CD14-positive monocyte (primary cell): ENCODE measurements around the gene HGFAC. TPM values are rescaled to one million over a fixed set of nuclear protein-coding genes. Genes with fewer than 3 reads are reported as not detected.
A peak's percentile ranks its signal among the peaks of the same experiment; 100 is the strongest.

Source experiments
- DNase-seq, 3 donors: peaks; one replicate each; pipeline ENCODE4 v3.0.0-alpha.2; 2011 to 2022
- H2AFZ ChIP-seq: 2 replicates; pipeline ENCODE4 v1.6.0; 2012; ENCODE audit warnings: mild to moderate bottlenecking, low read depth, low read length, inconsistent platforms; ENCODE audit not compliant: insufficient read depth, poor library complexity, severe bottlenecking
- H3K27ac ChIP-seq, 2 donors: 1 replicate in 1 of 2; 2 replicates in 1 of 2; pipeline ENCODE4 v1.5.1; 2012 to 2013; ENCODE audit warnings: low read length in 2 of 2, control low read depth in 1 of 2, inconsistent platforms in 1 of 2, low read depth in 1 of 2, mild to moderate bottlenecking in 1 of 2
- H3K27me3 ChIP-seq, 2 donors: one replicate each; pipeline versions ENCODE4 v1.6.0 to v1.6.1; 2011 to 2013; ENCODE audit warnings: low read length in 2 of 2; ENCODE audit not compliant: control insufficient read depth in 2 of 2, insufficient read depth in 2 of 2
- H3K36me3 ChIP-seq, 2 donors: replicated peaks in 1 of 2; 1 replicate in 1 of 2; 2 replicates in 1 of 2; pipeline versions ENCODE4 v1.5.1 to v1.6.1; 2012 to 2013; ENCODE audit warnings: low read length in 2 of 2, control low read depth in 1 of 2, inconsistent platforms in 1 of 2, mild to moderate bottlenecking in 1 of 2; ENCODE audit not compliant: insufficient read depth in 2 of 2, control insufficient read depth in 1 of 2
- H3K4me1 ChIP-seq, 2 donors: 1 replicate in 1 of 2; 2 replicates in 1 of 2; pipeline versions ENCODE4 v1.5.1 to v1.6.1; 2012 to 2013; ENCODE audit warnings: low read length in 2 of 2, control low read depth in 1 of 2, inconsistent platforms in 1 of 2, mild to moderate bottlenecking in 1 of 2, moderate library complexity in 1 of 2; ENCODE audit not compliant: insufficient read depth in 2 of 2, control insufficient read depth in 1 of 2
- H3K4me2 ChIP-seq: replicated peaks from 2 replicates; pipeline ENCODE3; 2012; ENCODE audit warnings: low read length, moderate library complexity, mild to moderate bottlenecking; ENCODE audit not compliant: poor library complexity, severe bottlenecking; ENCODE audit errors: extremely low read depth
- H3K4me3 ChIP-seq, 3 experiments: fragments of 200-600 bp in 1 of 3; sonication (generic) in 1 of 3; replicated peaks in 1 of 3; 1 replicate in 2 of 3; 2 replicates in 1 of 3; pipeline ENCODE4 v1.5.1; 2011 to 2013; ENCODE audit warnings: low read length in 3 of 3, mild to moderate bottlenecking in 3 of 3, control low read depth in 2 of 3, low read depth in 2 of 3, inconsistent platforms in 1 of 3, moderate library complexity in 1 of 3
- H3K79me2 ChIP-seq: 2 replicates; pipeline ENCODE4 v1.6.0; 2012; ENCODE audit warnings: mild to moderate bottlenecking, control low read depth, inconsistent platforms, low read length, moderate library complexity; ENCODE audit not compliant: insufficient read depth
- H3K9ac ChIP-seq: 2 replicates; pipeline ENCODE4 v1.6.0; 2017; ENCODE audit warnings: low read length, mild to moderate bottlenecking; ENCODE audit not compliant: insufficient read depth, poor library complexity, severe bottlenecking
- H3K9me3 ChIP-seq, 2 donors: replicated peaks in 1 of 2; 1 replicate in 1 of 2; 2 replicates in 1 of 2; pipeline versions ENCODE4 v1.5.1 to v1.6.1; 2012 to 2013; ENCODE audit warnings: low read length in 2 of 2, control low read depth in 1 of 2; ENCODE audit not compliant: control insufficient read depth in 1 of 2, insufficient read depth in 1 of 2
- H4K20me1 ChIP-seq: 2 replicates; pipeline ENCODE4 v1.6.0; 2012; ENCODE audit warnings: mild to moderate bottlenecking, low read length, control low read depth, moderate library complexity; ENCODE audit not compliant: insufficient read depth
- H3K27ac Mint-ChIP-seq, 7 donors: one replicate each; pipeline ENCODE4 v1.8.0; 2020; ENCODE audit warnings: mild to moderate bottlenecking in 7 of 7, mixed read lengths in 7 of 7, moderate library complexity in 6 of 7, inconsistent platforms in 2 of 7
- H3K27me3 Mint-ChIP-seq, 3 donors: one replicate each; pipeline ENCODE4 v1.8.0; 2021 to 2022; ENCODE audit warnings: low read depth in 3 of 3, mild to moderate bottlenecking in 3 of 3, mixed read lengths in 3 of 3, moderate library complexity in 3 of 3, inconsistent platforms in 1 of 3
- H3K36me3 Mint-ChIP-seq, 2 donors: one replicate each; pipeline ENCODE4 v1.8.0; 2020; ENCODE audit warnings: mixed read lengths in 2 of 2, inconsistent platforms in 1 of 2, mild to moderate bottlenecking in 1 of 2
- H3K4me1 Mint-ChIP-seq: one replicate; pipeline ENCODE4 v1.8.0; 2020; ENCODE audit warnings: mild to moderate bottlenecking, mixed read lengths
- H3K4me3 Mint-ChIP-seq, 2 donors: one replicate each; pipeline ENCODE4 v1.8.0; 2020; ENCODE audit warnings: mild to moderate bottlenecking in 2 of 2, mixed read lengths in 2 of 2, moderate library complexity in 1 of 2
- H3K9me3 Mint-ChIP-seq, 7 donors: one replicate each; pipeline ENCODE4 v1.8.0; 2020 to 2022; ENCODE audit warnings: mixed read lengths in 7 of 7, mild to moderate bottlenecking in 6 of 7, moderate library complexity in 6 of 7, inconsistent platforms in 2 of 7
- WGBS: methylation state at CpG from one replicate; pipeline ENCODE4 v1.1.5; 2013; ENCODE audit warnings: missing lambda C conversion rate; ENCODE audit not compliant: insufficient coverage; 5-methylcytosine and 5-hydroxymethylcytosine counted together
- intact Hi-C, 2 donors: fragments of 100-400 bp; cut with micrococcal nuclease; formaldehyde crosslinking; loops; one replicate each; pipeline versions ENCODE4 v1.15.0 to v1.15.1; 2023
- polyA plus RNA-seq, 3 donors: library from polyadenylated mRNA; depleted of rRNA in 1 of 3; unstranded in 2 of 3; stranded (reverse) in 1 of 3; fragments of 300-500 nt in 2 of 3; fragments of >200 nt in 1 of 3; fragmentation: Illumina TruSeq in 2 of 3; gene quantifications; 1 replicate in 2 of 3; 2 replicates in 1 of 3; pipeline ENCODE4 v1.2.3, GENCODE V29; 2012 to 2021
- TF ChIP-seq, protein P1 (sequence below): fragments of 200-600 bp; IDR thresholded peaks from one replicate; pipeline ENCODE4 v1.8.0; 2022; ENCODE audit warnings: antibody characterized with exemption, mild to moderate bottlenecking

HGFAC gene
- polyA plus RNA-seq, 3 donors, result 0.17 TPM; not detected in 2

- peaks cover 0 to 1% (median 0%) of the 10 kb centered on the region in 7 donors for H3K9me3 Mint-ChIP-seq
- no peak for DNase-seq
- Histone ChIP-seq H3K36me3 (peaks cover 15 to 18% of the 10 kb centered on the region in 2 donors), H2AFZ (no peak overlapping the region), H3K27me3 (no peaks in the 10 kb centered on the region), H3K4me2 (no peak overlapping the region), H3K27ac (no peak overlapping the region), H3K79me2 (no peaks in the 10 kb centered on the region), H3K4me1 (no peaks in the 10 kb centered on the region), H3K9me3 (no peaks in the 10 kb centered on the region), H3K4me3 (no peak overlapping the region), H4K20me1 (no peaks in the 10 kb centered on the region), H3K9ac (no peak overlapping the region)
- no peak overlapping the region for H3K27ac Mint-ChIP-seq
- WGBS, result 88% methylated on average over 12 of the region's 15 CpGs
- TF ChIP-seq, protein P1, sequence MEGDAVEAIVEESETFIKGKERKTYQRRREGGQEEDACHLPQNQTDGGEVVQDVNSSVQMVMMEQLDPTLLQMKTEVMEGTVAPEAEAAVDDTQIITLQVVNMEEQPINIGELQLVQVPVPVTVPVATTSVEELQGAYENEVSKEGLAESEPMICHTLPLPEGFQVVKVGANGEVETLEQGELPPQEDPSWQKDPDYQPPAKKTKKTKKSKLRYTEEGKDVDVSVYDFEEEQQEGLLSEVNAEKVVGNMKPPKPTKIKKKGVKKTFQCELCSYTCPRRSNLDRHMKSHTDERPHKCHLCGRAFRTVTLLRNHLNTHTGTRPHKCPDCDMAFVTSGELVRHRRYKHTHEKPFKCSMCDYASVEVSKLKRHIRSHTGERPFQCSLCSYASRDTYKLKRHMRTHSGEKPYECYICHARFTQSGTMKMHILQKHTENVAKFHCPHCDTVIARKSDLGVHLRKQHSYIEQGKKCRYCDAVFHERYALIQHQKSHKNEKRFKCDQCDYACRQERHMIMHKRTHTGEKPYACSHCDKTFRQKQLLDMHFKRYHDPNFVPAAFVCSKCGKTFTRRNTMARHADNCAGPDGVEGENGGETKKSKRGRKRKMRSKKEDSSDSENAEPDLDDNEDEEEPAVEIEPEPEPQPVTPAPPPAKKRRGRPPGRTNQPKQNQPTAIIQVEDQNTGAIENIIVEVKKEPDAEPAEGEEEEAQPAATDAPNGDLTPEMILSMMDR, result no peak
- H3K36me3 Mint-ChIP-seq, result peaks cover 34 to 35% of the 10 kb centered on the region in 2 donors
- H3K4me3 Mint-ChIP-seq, result no peak overlapping the region
- H3K27me3 Mint-ChIP-seq, result peaks cover 0 to 4% (median 0%) of the 10 kb centered on the region in 3 donors
- intact Hi-C loops, result no loop called here
- peaks cover 2% of the 10 kb centered on the region for H3K4me1 Mint-ChIP-seq
Observed at GRCh38 chr4:3419836-3420605, 21.7 kb upstream of the HGFAC start.

GRCh38 chr4:3420606-3420955 is 21.2 kb upstream of the HGFAC start:
- Mint-ChIP-seq H3K9me3 (peaks cover 0 to 1% (median 0%) of the 10 kb centered on the region in 7 donors), H3K27ac (peak overlapping the region in 1 of 7 donors; percentile 46), H3K27me3 (peaks cover 0 to 4% (median 0%) of the 10 kb centered on the region in 3 donors), H3K4me3 (no peak overlapping the region), H3K4me1 (peaks cover 2% of the 10 kb centered on the region), H3K36me3 (peaks cover 34 to 35% of the 10 kb centered on the region in 2 donors)
- no peaks in the 10 kb centered on the region for H3K27me3 ChIP-seq
- intact Hi-C loops, result no loop called here
- WGBS, result 93% methylated on average over 12 of the region's 12 CpGs
- no peaks in the 10 kb centered on the region for H4K20me1 ChIP-seq
- no peak overlapping the region for H3K27ac ChIP-seq
- H3K9me3 ChIP-seq, result no peaks in the 10 kb centered on the region
- no peak for DNase-seq
- peaks cover 14 to 18% of the 10 kb centered on the region in 2 donors for H3K36me3 ChIP-seq
- no peak overlapping the region for H3K9ac ChIP-seq
- H2AFZ ChIP-seq, result no peak overlapping the region
- TF ChIP-seq, protein P1, result no peak
- no peaks in the 10 kb centered on the region for H3K4me1 ChIP-seq
- H3K4me3 ChIP-seq, result no peak overlapping the region
- no peaks in the 10 kb centered on the region for H3K79me2 ChIP-seq
- H3K4me2 ChIP-seq, result no peak overlapping the region
